GM23248 (cell line): ENCODE results near the gene OR8B8. TPM values are rescaled to one million over a fixed set of nuclear protein-coding genes. Genes with fewer than 3 reads are reported as not detected.
"Not testable (repeated sequence)": the region's sequence is repeated elsewhere in the genome, so short reads cannot be mapped to it uniquely, and the experiment has no call there.

ENCODE experiments used
- DNase-seq: peaks from one replicate; pipeline ENCODE4 v3.0.0-alpha.2; 2015
- H2AFZ ChIP-seq: fragments of 200-600 bp; sonication (generic); 2 replicates; pipeline ENCODE4 v1.6.1; 2016; ENCODE audit warnings: antibody characterized with exemption
- H3F3A ChIP-seq: fragments of 200-600 bp; sonication (generic); 2 replicates; pipeline ENCODE4 v1.6.1; 2016; ENCODE audit warnings: mild to moderate bottlenecking, antibody characterized with exemption, mixed run types; ENCODE audit not compliant: insufficient read depth
- H3K27ac ChIP-seq: fragments of 200-600 bp; sonication (generic); 2 replicates; pipeline ENCODE4 v1.5.1; 2016; ENCODE audit warnings: mild to moderate bottlenecking
- H3K27me3 ChIP-seq: fragments of 200-600 bp; sonication (generic); replicated peaks from 2 replicates; pipeline ENCODE4 v1.6.1; 2016; ENCODE audit warnings: mild to moderate bottlenecking; ENCODE audit not compliant: insufficient read depth
- H3K36me3 ChIP-seq: fragments of 200-600 bp; sonication (generic); 2 replicates; pipeline ENCODE4 v1.6.1; 2016; ENCODE audit warnings: low read depth, mild to moderate bottlenecking
- H3K4me1 ChIP-seq: fragments of 200-600 bp; sonication (generic); 2 replicates; pipeline ENCODE4 v1.6.1; 2016; ENCODE audit warnings: mild to moderate bottlenecking; ENCODE audit not compliant: insufficient read depth
- H3K4me2 ChIP-seq: fragments of 200-600 bp; sonication (generic); one replicate; pipeline ENCODE4 v1.6.1; 2016; ENCODE audit warnings: mild to moderate bottlenecking; ENCODE audit not compliant: unreplicated experiment
- H3K4me3 ChIP-seq: fragments of 200-600 bp; sonication (generic); 2 replicates; pipeline ENCODE4 v1.5.1; 2016; ENCODE audit warnings: mild to moderate bottlenecking
- H3K79me2 ChIP-seq: fragments of 200-600 bp; sonication (generic); 2 replicates; pipeline ENCODE4 v1.6.1; 2016; ENCODE audit warnings: mild to moderate bottlenecking; ENCODE audit not compliant: insufficient read depth
- H3K9ac ChIP-seq: fragments of 200-600 bp; sonication (generic); 2 replicates; pipeline ENCODE4 v1.6.1; 2016; ENCODE audit warnings: mild to moderate bottlenecking
- H3K9me2 ChIP-seq: fragments of 200-600 bp; sonication (generic); 2 replicates; pipeline ENCODE4 v1.6.1; 2016; ENCODE audit warnings: mixed run types, mild to moderate bottlenecking, moderate library complexity; ENCODE audit not compliant: insufficient read depth
- H3K9me3 ChIP-seq: fragments of 200-600 bp; sonication (generic); one replicate; pipeline ENCODE4 v1.6.1; 2017; ENCODE audit warnings: low read depth
- H4K20me1 ChIP-seq: fragments of 200-600 bp; sonication (generic); 2 replicates; pipeline ENCODE4 v1.6.0; 2016; ENCODE audit not compliant: insufficient read depth
- EZH2 ChIP-seq: fragments of 200-600 bp; sonication (generic); IDR thresholded peaks from 2 replicates; pipeline ENCODE4 v1.6.1; 2018; ENCODE audit warnings: antibody characterized with exemption, mild to moderate bottlenecking; ENCODE audit not compliant: insufficient read depth, poor library complexity, severe bottlenecking
- EZH2phosphoT487 ChIP-seq: fragments of 200-600 bp; sonication (generic); IDR thresholded peaks from 2 replicates; pipeline ENCODE4 v1.6.1; 2018; ENCODE audit warnings: antibody characterized with exemption, moderate library complexity, mild to moderate bottlenecking, low read depth; ENCODE audit not compliant: insufficient read depth
- WGBS, 2 experiments: methylation state at CpG; one replicate each; pipeline ENCODE4 v1.1.6; 2015 to 2017; ENCODE audit warnings: low lambda C conversion rate in 2 of 2, low coverage in 1 of 2; ENCODE audit errors: missing lambda C conversion rate in 2 of 2; 5-methylcytosine and 5-hydroxymethylcytosine counted together
- in situ Hi-C: fragments of 300-500 bp; cut with MboI; formaldehyde crosslinking; loops from 2 replicates; pipeline ENCODE4 v1.15.0; 2020
- polyA plus RNA-seq: library from polyadenylated mRNA; unstranded; fragments of >200 nt; fragmentation: Nextera tagmentation; extraction: Ambion mirVana; gene quantifications from 2 replicates; pipeline ENCODE4 v1.2.1, GENCODE V29; 2016
- total RNA-seq: library from RNA; depleted of rRNA; stranded (reverse); fragments of >200 nt; shearing (Covaris generic); gene quantifications from 2 replicates; pipeline ENCODE4 v1.2.3, GENCODE V29; 2014

The OR8B8 gene
- total and polyA plus RNA-seq, 2 experiments from 2014 or later: not detected

- Histone ChIP-seq H3K4me1 (no peaks in the 10 kb centered on the region), H3K9ac (no peak within 1 kb of the TSS), H3K4me2 (no peak within 1 kb of the TSS), H3K4me3 (no peak within 1 kb of the TSS), H3K9me2 (no peaks in the 10 kb centered on the region), H3K79me2 (no peaks in the 10 kb centered on the region), H2AFZ (no peak within 1 kb of the TSS), H3K27ac (no peak within 1 kb of the TSS), H3F3A (no peaks in the 10 kb centered on the region), H3K9me3 (no peaks in the 10 kb centered on the region), H3K36me3 (no peaks in the 10 kb centered on the region), H3K27me3 (peaks cover 6% of the 10 kb centered on the region), H4K20me1 (no peaks in the 10 kb centered on the region)
- in situ Hi-C loops: loop anchor here (25.0 kb wide), 1 partner anchor 438 kb away; the partner anchor contains the start of gene ROBO3
- TF ChIP-seq EZH2: no peak
- TF ChIP-seq EZH2phosphoT487: no peak
- no peak for DNase-seq
- 26 to 28% methylated on average over 2 of the region's 2 CpGs for WGBS, 2 experiments
Observed at GRCh38 chr11:124424384-124424921, 21.0 kb downstream of the OR8B8 start, which contains the start of gene OR8B4. OR8B4 (minus strand) TSS chr11:124424871; CDS start chr11:124424871, 0 bp downstream.

GRCh38 chr11:124421043-124421442 lies 24.5 kb downstream of the OR8B8 start:
- no peak overlapping the region for H3K4me3 ChIP-seq
- H2AFZ ChIP-seq: no peak overlapping the region
- H3K9me2 ChIP-seq: no peaks in the 10 kb centered on the region
- in situ Hi-C loops: loop anchor here (25.0 kb wide), 1 partner anchor 441 kb away; the partner anchor contains the start of gene ROBO3
- no peak overlapping the region for H3K9ac ChIP-seq
- no peaks in the 10 kb centered on the region for H3F3A ChIP-seq
- no peaks in the 10 kb centered on the region for H3K79me2 ChIP-seq
- no peak for DNase-seq
- H3K9me3 ChIP-seq: no peaks in the 10 kb centered on the region
- no peaks in the 10 kb centered on the region for H3K36me3 ChIP-seq
- H3K4me1 ChIP-seq: no peaks in the 10 kb centered on the region
- peaks cover 22% of the 10 kb centered on the region for H3K27me3 ChIP-seq
- H3K27ac ChIP-seq: no peak overlapping the region
- H3K4me2 ChIP-seq: no peak overlapping the region
- TF ChIP-seq EZH2phosphoT487: no peak
- 43 to 61% methylated on average over 3 to 4 of the region's 4 CpGs for WGBS, 2 experiments
- H4K20me1 ChIP-seq: no peaks in the 10 kb centered on the region

- Histone ChIP-seq H3K9me2 (no peaks in the 10 kb centered on the region), H3K4me2 (no peak overlapping the region), H3K79me2 (no peaks in the 10 kb centered on the region), H2AFZ (no peak overlapping the region), H3K4me1 (no peaks in the 10 kb centered on the region), H3F3A (no peaks in the 10 kb centered on the region), H3K4me3 (no peak overlapping the region), H3K27ac (no peak overlapping the region), H3K9me3 (no peaks in the 10 kb centered on the region), H3K9ac (no peak overlapping the region), H3K36me3 (no peaks in the 10 kb centered on the region), H3K27me3 (peaks cover 27% of the 10 kb centered on the region), H4K20me1 (no peaks in the 10 kb centered on the region)
- in situ Hi-C loops: loop anchor here (10.0 to 25.0 kb wide), 2 partner anchors 169 to 447 kb away; partner anchors contain the start of gene ROBO3
- peak; percentile 71 for DNase-seq
- TF ChIP-seq EZH2phosphoT487 (no peak), EZH2 (no peak)
- 3 to 8% methylated on average over 5 of the region's 5 CpGs for WGBS, 2 experiments
Observed at GRCh38 chr11:124415356-124415923, 30.1 kb downstream of the OR8B8 start.

- Histone ChIP-seq H3K9me2 (no peaks in the 10 kb centered on the region), H3K79me2 (no peaks in the 10 kb centered on the region), H3K27me3 (peaks cover 29% of the 10 kb centered on the region), H3K4me2 (no peak overlapping the region), H3F3A (no peaks in the 10 kb centered on the region), H4K20me1 (no peaks in the 10 kb centered on the region), H3K9ac (no peak overlapping the region), H3K4me3 (no peak overlapping the region), H3K4me1 (no peaks in the 10 kb centered on the region), H3K36me3 (no peaks in the 10 kb centered on the region), H2AFZ (no peak overlapping the region), H3K27ac (no peak overlapping the region), H3K9me3 (no peaks in the 10 kb centered on the region)
- 66 to 68% methylated on average over 7 of the region's 7 CpGs for WGBS, 2 experiments
- in situ Hi-C loops: loop anchor here (10.0 to 25.0 kb wide), 2 partner anchors 175 to 452 kb away; partner anchors contain the start of gene ROBO3
- no peak for TF ChIP-seq EZH2
- no peak for TF ChIP-seq EZH2phosphoT487
- no peak for DNase-seq
Observed at GRCh38 chr11:124409906-124410305, 35.6 kb downstream of the OR8B8 start.

- no peaks in the 10 kb centered on the region for H3K4me1 ChIP-seq
- H3K9ac ChIP-seq: no peak overlapping the region
- no peaks in the 10 kb centered on the region for H3F3A ChIP-seq
- no peaks in the 10 kb centered on the region for H3K9me2 ChIP-seq
- H3K4me3 ChIP-seq: no peak overlapping the region
- 16 to 22% methylated on average over 2 of the region's 2 CpGs for whole genome bisulfite sequencing, 2 experiments
- no peak for TF ChIP-seq EZH2phosphoT487
- no peak for TF ChIP-seq EZH2
- in situ Hi-C loops: loop anchor here (25.0 kb wide), 1 partner anchor 457 kb away; the partner anchor contains the start of gene ROBO3
- no peaks in the 10 kb centered on the region for H4K20me1 ChIP-seq
- H3K79me2 ChIP-seq: no peaks in the 10 kb centered on the region
- no peaks in the 10 kb centered on the region for H3K9me3 ChIP-seq
- H3K27me3 ChIP-seq: peaks cover 25% of the 10 kb centered on the region
- no peak overlapping the region for H3K4me2 ChIP-seq
- peak; percentile 13 for DNase-seq
- H2AFZ ChIP-seq: no peak overlapping the region
- H3K27ac ChIP-seq: no peak overlapping the region
- no peaks in the 10 kb centered on the region for H3K36me3 ChIP-seq
Observed at GRCh38 chr11:124405581-124405980, 39.9 kb downstream of the OR8B8 start.

- H2AFZ ChIP-seq, H3K9me3 ChIP-seq, H3K4me2 ChIP-seq, H3K9ac ChIP-seq, H3K9me2 ChIP-seq, DNase-seq, H3K27ac ChIP-seq, H3K79me2 ChIP-seq, H3K36me3 ChIP-seq, H3K4me1 ChIP-seq, H3K4me3 ChIP-seq, H3F3A ChIP-seq, H4K20me1 ChIP-seq: not testable (repeated sequence)
- WGBS, 2 experiments: 91 to 92% methylated on average over 4 to 27 of the region's 27 CpGs
- in situ Hi-C loops: loop anchor here (25.0 kb wide), 1 partner anchor 459 kb away; the partner anchor contains the start of gene ROBO3
- H3K27me3 ChIP-seq: 0 out of 2 replicates have a peak, but pooled peaks cover 17% of the 10 kb centered on the region
Observed at GRCh38 chr11:124403186-124403585, 42.3 kb downstream of the OR8B8 start.
